IgD-negative memory B cell (primary cell): ENCODE measurements around the gene IL1A. TPM values are rescaled to one million over a fixed set of nuclear protein-coding genes. Genes with fewer than 3 reads are reported as not detected.

Experiments
- H3K27ac Mint-ChIP-seq, 3 donors: one replicate each; pipeline ENCODE4 v1.8.0; 2020 to 2022; ENCODE audit warnings: mild to moderate bottlenecking in 3 of 3, mixed read lengths in 3 of 3, moderate library complexity in 1 of 3
- H3K27me3 Mint-ChIP-seq: one replicate; pipeline ENCODE4 v1.8.0; 2021; ENCODE audit warnings: mixed read lengths
- H3K36me3 Mint-ChIP-seq: one replicate; pipeline ENCODE4 v1.8.0; 2020; ENCODE audit warnings: mild to moderate bottlenecking, mixed read lengths
- H3K4me1 Mint-ChIP-seq, 3 donors: one replicate each; pipeline ENCODE4 v1.8.0; 2020 to 2022; ENCODE audit warnings: mixed read lengths in 3 of 3, mild to moderate bottlenecking in 1 of 3
- H3K4me3 Mint-ChIP-seq, 4 donors: one replicate each; pipeline ENCODE4 v1.8.0; 2020 to 2022; ENCODE audit warnings: mild to moderate bottlenecking in 4 of 4, mixed read lengths in 4 of 4, moderate library complexity in 3 of 4
- H3K9me3 Mint-ChIP-seq, 3 donors: one replicate each; pipeline ENCODE4 v1.8.0; 2020 to 2021; ENCODE audit warnings: mixed read lengths in 3 of 3, mild to moderate bottlenecking in 1 of 3
- polyA plus RNA-seq: library from polyadenylated mRNA; unstranded; fragments of 300-500 nt; fragmentation: Illumina TruSeq; gene quantifications from one replicate; pipeline ENCODE4 v1.2.3, GENCODE V29; 2021

Gene IL1A
- polyA plus RNA-seq, 1 donor from 2014 or later: not detected

DNA sequence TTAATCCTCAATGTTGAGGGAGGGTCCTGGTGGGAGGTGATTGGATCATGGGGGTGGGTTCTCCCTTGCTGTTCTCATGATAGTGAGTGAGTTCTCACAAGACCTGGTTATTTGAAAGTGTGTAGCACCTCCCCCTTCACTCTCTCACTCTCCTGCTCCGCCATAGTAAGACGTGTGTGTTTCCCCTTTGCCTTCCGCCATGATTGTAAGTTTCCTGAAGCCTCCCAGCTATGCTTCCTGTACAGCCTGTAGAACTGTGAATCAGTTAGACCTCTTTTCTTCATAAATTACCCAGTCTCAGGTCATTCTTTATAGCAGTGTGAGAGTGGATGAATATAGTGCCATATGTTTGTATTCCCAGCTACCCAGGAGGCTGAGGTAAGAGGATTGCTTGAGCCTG lies 42.7 kb upstream of the IL1A start:
- H3K27me3 Mint-ChIP-seq: peaks cover 2% of the 10 kb centered on the region
- H3K27ac Mint-ChIP-seq: no peak overlapping the region
- H3K4me3 Mint-ChIP-seq: no peak overlapping the region
- H3K9me3 Mint-ChIP-seq: peaks cover 0 to 8% (median 0%) of the 10 kb centered on the region in 3 donors
- H3K36me3 Mint-ChIP-seq: peaks cover 2% of the 10 kb centered on the region
- H3K4me1 Mint-ChIP-seq: peaks cover 3 to 7% (median 5%) of the 10 kb centered on the region in 3 donors

GRCh38 chr2:112825706-112826105 lies 41.4 kb upstream of the IL1A start:
- H3K27ac Mint-ChIP-seq: no peak overlapping the region
- H3K9me3 Mint-ChIP-seq: peaks cover 0 to 6% (median 0%) of the 10 kb centered on the region in 3 donors
- peaks cover 2% of the 10 kb centered on the region for H3K27me3 Mint-ChIP-seq
- H3K4me3 Mint-ChIP-seq: no peak overlapping the region
- H3K36me3 Mint-ChIP-seq: peaks cover 2% of the 10 kb centered on the region
- H3K4me1 Mint-ChIP-seq: peaks cover 0 to 3% (median 0%) of the 10 kb centered on the region in 3 donors

GRCh38 chr2:112824694-112825085 lies 40.4 kb upstream of the IL1A start:
- Mint-ChIP-seq H3K36me3 (peaks cover 2% of the 10 kb centered on the region), H3K9me3 (peaks cover 0 to 6% (median 0%) of the 10 kb centered on the region in 3 donors), H3K4me1 (peaks cover 0 to 3% (median 0%) of the 10 kb centered on the region in 3 donors), H3K4me3 (no peak overlapping the region), H3K27ac (no peak overlapping the region), H3K27me3 (peaks cover 2% of the 10 kb centered on the region)

- Mint-ChIP-seq H3K36me3 (peaks cover 2% of the 10 kb centered on the region), H3K9me3 (no peaks in the 10 kb centered on the region), H3K27ac (peak overlapping the region in 1 of 3 donors; percentile 53), H3K4me1 (peaks cover 0 to 3% (median 0%) of the 10 kb centered on the region in 3 donors), H3K4me3 (no peak overlapping the region), H3K27me3 (no peaks in the 10 kb centered on the region)
Measured at GRCh38 chr2:112821682-112822081, 37.4 kb upstream of the IL1A start.

DNA sequence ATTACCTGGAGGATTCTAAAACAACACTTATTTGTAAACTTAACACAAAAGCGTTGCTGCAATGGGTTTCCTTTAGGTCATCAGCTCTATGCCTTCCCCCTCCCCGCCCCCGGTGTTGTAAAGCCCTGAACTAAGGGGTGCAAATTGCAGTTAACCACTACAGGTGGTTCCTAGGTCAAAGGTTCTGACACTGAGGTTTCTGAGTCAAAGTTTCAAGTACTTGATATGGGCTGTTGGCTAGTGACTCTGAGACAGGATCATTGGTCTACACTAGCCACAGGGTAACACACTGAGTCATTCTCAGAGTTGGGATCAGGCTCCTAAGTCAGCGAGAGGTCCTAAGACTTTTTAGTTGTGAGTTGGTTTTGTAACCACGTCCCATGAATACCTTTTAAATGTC lies 36.8 kb upstream of the IL1A start:
- no peaks in the 10 kb centered on the region for H3K9me3 Mint-ChIP-seq
- no peak overlapping the region for H3K27ac Mint-ChIP-seq
- peaks cover 2% of the 10 kb centered on the region for H3K36me3 Mint-ChIP-seq
- no peaks in the 10 kb centered on the region for H3K27me3 Mint-ChIP-seq
- H3K4me3 Mint-ChIP-seq: no peak overlapping the region
- H3K4me1 Mint-ChIP-seq: peaks cover 0 to 3% (median 0%) of the 10 kb centered on the region in 3 donors

- H3K4me1 Mint-ChIP-seq: peaks cover 0 to 3% (median 0%) of the 10 kb centered on the region in 3 donors
- H3K27ac Mint-ChIP-seq: no peak overlapping the region
- no peak overlapping the region for H3K4me3 Mint-ChIP-seq
- H3K27me3 Mint-ChIP-seq: no peaks in the 10 kb centered on the region
- H3K36me3 Mint-ChIP-seq: peaks cover 2% of the 10 kb centered on the region
- H3K9me3 Mint-ChIP-seq: no peaks in the 10 kb centered on the region
Measured at GRCh38 chr2:112820343-112820742, 36.0 kb upstream of the IL1A start.

DNA sequence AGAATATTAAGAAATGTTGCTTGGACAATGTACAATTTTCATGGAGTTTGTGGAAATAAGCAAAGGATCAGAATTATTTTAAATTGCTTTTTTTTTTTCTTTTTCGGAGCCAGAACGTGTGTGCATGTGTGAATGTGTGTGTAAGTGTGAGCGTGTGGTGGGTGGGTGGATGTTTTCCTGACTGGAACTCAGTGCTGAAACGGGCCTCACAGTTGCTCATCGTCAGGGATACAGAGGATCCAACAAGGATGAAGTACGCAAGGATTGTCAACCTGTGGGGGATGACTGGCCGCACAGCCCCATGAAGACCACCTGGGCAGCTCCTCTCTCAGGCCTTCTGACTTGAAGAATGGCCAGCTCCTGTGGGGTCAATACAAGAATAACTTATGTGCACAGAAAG lies 34.8 kb upstream of the IL1A start:
- H3K9me3 Mint-ChIP-seq: no peaks in the 10 kb centered on the region
- peaks cover 2% of the 10 kb centered on the region for H3K36me3 Mint-ChIP-seq
- H3K4me3 Mint-ChIP-seq: no peak overlapping the region
- no peaks in the 10 kb centered on the region for H3K27me3 Mint-ChIP-seq
- H3K27ac Mint-ChIP-seq: no peak overlapping the region
- H3K4me1 Mint-ChIP-seq: peaks cover 0 to 4% (median 0%) of the 10 kb centered on the region in 3 donors

- Mint-ChIP-seq H3K9me3 (no peaks in the 10 kb centered on the region), H3K4me3 (no peak overlapping the region), H3K27ac (no peak overlapping the region), H3K36me3 (peaks cover 1% of the 10 kb centered on the region), H3K4me1 (peaks cover 0 to 6% (median 0%) of the 10 kb centered on the region in 3 donors), H3K27me3 (no peaks in the 10 kb centered on the region)
Measured at GRCh38 chr2:112818094-112818902, 34.0 kb upstream of the IL1A start.

- no peaks in the 10 kb centered on the region for H3K9me3 Mint-ChIP-seq
- peaks cover 4 to 13% (median 10%) of the 10 kb centered on the region in 3 donors for H3K4me1 Mint-ChIP-seq
- no peaks in the 10 kb centered on the region for H3K27me3 Mint-ChIP-seq
- H3K27ac Mint-ChIP-seq: no peak overlapping the region
- no peaks in the 10 kb centered on the region for H3K36me3 Mint-ChIP-seq
- no peak overlapping the region for H3K4me3 Mint-ChIP-seq
Measured at GRCh38 chr2:112817082-112817689, 32.9 kb upstream of the IL1A start.

- peak overlapping the region in 1 of 3 donors; percentile 60 for H3K27ac Mint-ChIP-seq
- H3K27me3 Mint-ChIP-seq: no peaks in the 10 kb centered on the region
- peaks cover 0 to 5% (median 2%) of the 10 kb centered on the region in 3 donors for H3K9me3 Mint-ChIP-seq
- H3K4me3 Mint-ChIP-seq: no peak overlapping the region
- no peaks in the 10 kb centered on the region for H3K36me3 Mint-ChIP-seq
- peaks cover 9 to 20% (median 17%) of the 10 kb centered on the region in 3 donors for H3K4me1 Mint-ChIP-seq
Measured at GRCh38 chr2:112814278-112814677, 30.0 kb upstream of the IL1A start.

DNA sequence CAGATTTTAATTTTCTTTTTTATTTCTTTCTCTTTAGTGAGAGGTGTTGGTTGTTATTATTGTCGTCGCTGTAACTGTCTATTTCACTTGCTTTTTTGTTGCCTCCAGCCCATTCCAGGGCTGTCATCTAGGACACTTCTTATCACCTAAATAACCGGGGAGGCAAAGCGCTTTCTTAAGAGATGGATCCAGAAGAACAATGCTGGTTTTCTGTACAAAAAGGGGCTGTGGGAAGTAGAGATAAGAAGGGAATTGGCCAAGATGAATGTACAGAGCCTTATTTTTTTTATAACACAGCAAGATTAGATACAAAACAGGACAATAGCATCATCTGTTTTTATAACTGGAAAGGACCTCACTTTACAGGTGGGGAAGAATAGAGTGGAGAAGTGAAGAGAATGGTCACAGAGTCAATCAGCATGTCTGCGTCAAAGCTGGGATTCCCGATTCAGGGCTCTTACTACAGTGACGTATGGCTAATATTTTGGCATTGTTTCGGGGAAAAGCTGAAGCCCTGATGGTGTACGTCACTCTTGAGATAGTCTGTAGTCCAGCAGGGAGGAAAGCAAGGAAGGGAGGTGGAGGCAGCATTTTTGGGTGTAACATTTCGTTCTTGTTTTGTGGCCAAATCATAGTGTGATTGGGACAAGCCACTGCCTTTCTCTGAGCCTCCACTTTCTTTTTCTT lies 29.1 kb upstream of the IL1A start:
- Mint-ChIP-seq H3K9me3 (peaks cover 2 to 8% (median 2%) of the 10 kb centered on the region in 3 donors), H3K27ac (no peak overlapping the region), H3K27me3 (no peaks in the 10 kb centered on the region)

GRCh38 chr2:112812318-112813267 lies 28.3 kb upstream of the IL1A start:
- H3K9me3 Mint-ChIP-seq: peaks cover 2 to 11% (median 2%) of the 10 kb centered on the region in 3 donors
- peaks cover 13 to 21% (median 17%) of the 10 kb centered on the region in 3 donors for H3K4me1 Mint-ChIP-seq
- H3K27me3 Mint-ChIP-seq: no peaks in the 10 kb centered on the region
- peak overlapping the region in 1 of 4 donors; percentile 77 for H3K4me3 Mint-ChIP-seq
- no peak overlapping the region for H3K27ac Mint-ChIP-seq
- H3K36me3 Mint-ChIP-seq: no peaks in the 10 kb centered on the region

More for the DNA sequence above, 29.1 kb upstream of the IL1A start:
- Mint-ChIP-seq H3K36me3 (no peaks in the 10 kb centered on the region), H3K4me1 (peaks cover 13 to 20% (median 17%) of the 10 kb centered on the region in 3 donors), H3K4me3 (no peak overlapping the region)

GRCh38 chr2:112811841-112812306 lies 27.6 kb upstream of the IL1A start:
- peaks cover 2 to 16% (median 2%) of the 10 kb centered on the region in 3 donors for H3K9me3 Mint-ChIP-seq
- H3K4me3 Mint-ChIP-seq: no peak overlapping the region
- H3K27ac Mint-ChIP-seq: peak overlapping the region in 1 of 3 donors; percentile 39
- H3K4me1 Mint-ChIP-seq: peaks cover 13 to 21% (median 17%) of the 10 kb centered on the region in 3 donors
- no peaks in the 10 kb centered on the region for H3K36me3 Mint-ChIP-seq
- no peaks in the 10 kb centered on the region for H3K27me3 Mint-ChIP-seq

GRCh38 chr2:112811276-112811831 lies 27.1 kb upstream of the IL1A start:
- peaks cover 17 to 24% (median 21%) of the 10 kb centered on the region in 3 donors for H3K4me1 Mint-ChIP-seq
- no peak overlapping the region for H3K27ac Mint-ChIP-seq
- H3K9me3 Mint-ChIP-seq: peaks cover 2 to 16% (median 2%) of the 10 kb centered on the region in 3 donors
- no peaks in the 10 kb centered on the region for H3K36me3 Mint-ChIP-seq
- H3K4me3 Mint-ChIP-seq: no peak overlapping the region
- no peaks in the 10 kb centered on the region for H3K27me3 Mint-ChIP-seq
